Glutamatergic neuron (in vitro differentiated cells): ENCODE data around the gene ADARB2. TPM values are rescaled to one million over a fixed set of nuclear protein-coding genes. Genes with fewer than 3 reads are reported as not detected.

Source experiments
- DNase-seq: peaks from one replicate; pipeline ENCODE4 v3.0.0; 2022
- H3K27ac Mint-ChIP-seq: one replicate; pipeline ENCODE4 v1.8.0; 2020; ENCODE audit warnings: mild to moderate bottlenecking, mixed read lengths, inconsistent platforms; ENCODE audit not compliant: unreplicated experiment
- H3K27me3 Mint-ChIP-seq: one replicate; pipeline ENCODE4 v1.8.0; 2020; ENCODE audit warnings: mild to moderate bottlenecking, moderate library complexity, mixed read lengths, inconsistent platforms; ENCODE audit not compliant: unreplicated experiment
- H3K36me3 Mint-ChIP-seq: one replicate; pipeline ENCODE4 v1.8.0; 2020; ENCODE audit warnings: mild to moderate bottlenecking, mixed read lengths, inconsistent platforms; ENCODE audit not compliant: unreplicated experiment
- H3K4me1 Mint-ChIP-seq: one replicate; pipeline ENCODE4 v1.8.0; 2020; ENCODE audit warnings: mild to moderate bottlenecking, low read depth, mixed read lengths, inconsistent platforms; ENCODE audit not compliant: unreplicated experiment
- H3K4me3 Mint-ChIP-seq: one replicate; pipeline ENCODE4 v1.8.0; 2020; ENCODE audit warnings: mild to moderate bottlenecking, mixed read lengths, inconsistent platforms; ENCODE audit not compliant: unreplicated experiment
- H3K9me3 Mint-ChIP-seq: one replicate; pipeline ENCODE4 v1.8.0; 2020; ENCODE audit warnings: mild to moderate bottlenecking, moderate library complexity, mixed read lengths, inconsistent platforms; ENCODE audit not compliant: unreplicated experiment
- CTCF ChIP-seq: fragments of 200-600 bp; sonication (generic); IDR thresholded peaks from one replicate; pipeline ENCODE4 v1.5.0; 2021; ENCODE audit not compliant: partially characterized antibody, unreplicated experiment
- total RNA-seq: library from RNA; stranded (reverse); fragmentation: NEBNext Ultra II Directional; extraction: Animal tissue kit (Norgen Biotek cat#: 25700); gene quantifications from one replicate; pipeline ENCODE4 v1.2.1, GENCODE V29; 2021; ENCODE audit not compliant: unreplicated experiment

Gene ADARB2
- total RNA-seq, 1 donor from 2014 or later, result 20.6 TPM

- H3K27me3 Mint-ChIP-seq, result peaks cover 5% of the 10 kb centered on the region
- no peak overlapping the region for H3K4me3 Mint-ChIP-seq
- peaks cover 4% of the 10 kb centered on the region for H3K36me3 Mint-ChIP-seq
- DNase-seq, result no peak
- H3K27ac Mint-ChIP-seq, result no peak overlapping the region
- no peak for TF ChIP-seq CTCF
- H3K9me3 Mint-ChIP-seq, result peaks cover 9% of the 10 kb centered on the region
- peaks cover 27% of the 10 kb centered on the region for H3K4me1 Mint-ChIP-seq
Measured at GRCh38 chr10:1596482-1597099, 140.7 kb downstream of the ADARB2 start.

- no peak overlapping the region for H3K27ac Mint-ChIP-seq
- H3K4me1 Mint-ChIP-seq, result peaks cover 25% of the 10 kb centered on the region
- peaks cover 5% of the 10 kb centered on the region for H3K27me3 Mint-ChIP-seq
- no peak for DNase-seq
- peaks cover 11% of the 10 kb centered on the region for H3K9me3 Mint-ChIP-seq
- TF ChIP-seq CTCF, result no peak
- H3K36me3 Mint-ChIP-seq, result peaks cover 4% of the 10 kb centered on the region
- no peak overlapping the region for H3K4me3 Mint-ChIP-seq
Measured at GRCh38 chr10:1595726-1596125, 141.6 kb downstream of the ADARB2 start.

- no peak overlapping the region for H3K4me3 Mint-ChIP-seq
- peaks cover 14% of the 10 kb centered on the region for H3K9me3 Mint-ChIP-seq
- no peak for TF ChIP-seq CTCF
- peaks cover 4% of the 10 kb centered on the region for H3K36me3 Mint-ChIP-seq
- H3K27ac Mint-ChIP-seq, result no peak overlapping the region
- no peak for DNase-seq
- H3K4me1 Mint-ChIP-seq, result peaks cover 29% of the 10 kb centered on the region
- H3K27me3 Mint-ChIP-seq, result peaks cover 7% of the 10 kb centered on the region
Measured at GRCh38 chr10:1595242-1595600, 142.1 kb downstream of the ADARB2 start.

- no peak for DNase-seq
- Mint-ChIP-seq H3K36me3 (peaks cover 4% of the 10 kb centered on the region), H3K27ac (no peak overlapping the region), H3K4me1 (peaks cover 29% of the 10 kb centered on the region), H3K27me3 (peaks cover 7% of the 10 kb centered on the region), H3K9me3 (peaks cover 14% of the 10 kb centered on the region), H3K4me3 (no peak overlapping the region)
- TF ChIP-seq CTCF, result no peak
Measured at GRCh38 chr10:1594372-1595241, 142.7 kb downstream of the ADARB2 start.

- Mint-ChIP-seq H3K9me3 (peaks cover 9% of the 10 kb centered on the region), H3K4me3 (no peak overlapping the region), H3K27ac (peak overlapping the region; percentile 46), H3K4me1 (peaks cover 19% of the 10 kb centered on the region), H3K36me3 (peaks cover 14% of the 10 kb centered on the region), H3K27me3 (peaks cover 12% of the 10 kb centered on the region)
- TF ChIP-seq CTCF, result no peak
- no peak for DNase-seq
Measured at GRCh38 chr10:1591742-1592141, 145.6 kb downstream of the ADARB2 start.
